ENCODE data around the gene CARNS1.

GRCh38 chr11:67466367-67466766, 50.9 kb downstream of the CARNS1 start:
- no peak for TF ChIP-seq POLR2A (IDR thresholded peaks at IDR 0.05)
- TF ChIP-seq CTCF (IDR thresholded peaks at IDR 0.05): no peak

Measured in esophagus squamous epithelium (tissue), 4 donors.